HG02763 (cell line): ENCODE results near the gene KYAT1.

Source experiments
- ATAC-seq: cut with Tn5 transposase; IDR thresholded peaks from one replicate; pipeline ENCODE4 v1.9.1; 2021; ENCODE audit warnings: mild to moderate bottlenecking, moderate library complexity; ENCODE audit not compliant: unreplicated experiment

Gene KYAT1

DNA sequence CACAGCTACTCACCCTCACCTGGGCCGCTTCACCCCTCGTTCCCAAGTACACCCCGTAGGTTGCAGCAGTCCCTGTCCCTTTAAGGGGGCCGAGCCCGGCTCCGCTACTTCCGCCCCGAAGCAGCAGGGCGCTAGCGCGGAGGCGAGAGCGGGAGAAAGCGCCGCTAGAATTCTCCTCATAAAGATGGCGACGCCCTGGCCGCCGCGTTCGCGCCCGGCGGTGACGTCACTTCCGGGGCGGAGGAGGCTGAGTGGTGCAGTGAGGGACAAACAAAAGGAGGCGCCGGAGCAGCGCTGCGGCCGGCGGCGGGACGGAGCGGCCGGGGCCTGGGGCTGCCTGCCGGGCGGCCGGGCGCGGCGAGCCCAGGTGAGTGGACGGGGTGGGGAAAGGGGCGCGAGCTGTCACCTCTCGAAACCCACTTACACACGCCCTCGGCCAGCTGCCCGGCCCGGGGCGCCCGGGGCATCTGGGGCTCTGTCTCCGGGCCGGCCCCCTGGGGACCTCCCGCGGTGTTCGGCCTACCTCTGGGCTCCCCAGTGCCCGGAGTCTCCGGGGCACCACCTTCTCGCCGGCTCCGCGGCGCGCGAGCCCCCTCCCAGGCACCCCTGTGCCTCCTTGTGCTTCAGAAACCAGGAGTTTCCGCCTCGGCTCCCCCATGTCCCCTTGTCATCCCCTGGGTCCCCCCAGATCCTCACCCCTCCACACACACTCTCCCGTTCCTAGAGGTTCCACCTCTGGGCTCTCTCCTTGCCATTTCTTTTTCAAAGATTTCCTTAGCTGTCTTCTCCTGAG is at the start of gene KYAT1, which contains the start of gene LRRC8A:
TSS of gene KYAT1 (minus strand) at position 67 of the 793 bp plus-strand sequence. CDS start 36,545 bp downstream, outside the sequence.
TSS of gene LRRC8A (plus strand) at position 250 of the 793 bp plus-strand sequence. CDS start 25,032 bp downstream, outside the sequence.
- ATAC-seq, result peak; percentile 84

DNA sequence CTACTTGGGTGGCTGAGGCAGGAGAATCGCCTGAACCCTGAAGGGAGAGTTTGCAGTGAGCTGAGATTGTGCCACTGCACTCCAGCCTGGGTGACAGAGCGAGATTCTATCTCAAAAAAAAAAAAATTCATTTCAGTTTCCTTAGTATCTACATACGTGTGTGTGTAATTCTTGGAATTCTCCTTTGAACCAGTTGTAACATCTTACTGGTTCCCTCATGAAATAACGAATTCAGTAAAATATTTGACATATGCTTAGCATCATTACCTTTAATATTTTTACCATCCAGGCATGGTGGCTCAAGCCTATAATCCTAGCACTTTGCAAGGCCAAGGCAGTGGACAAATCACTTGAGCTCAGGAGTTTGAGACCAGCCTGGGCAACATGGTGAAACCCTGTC is 47.8 kb upstream of the KYAT1 start:
- ATAC-seq, result no peak

DNA sequence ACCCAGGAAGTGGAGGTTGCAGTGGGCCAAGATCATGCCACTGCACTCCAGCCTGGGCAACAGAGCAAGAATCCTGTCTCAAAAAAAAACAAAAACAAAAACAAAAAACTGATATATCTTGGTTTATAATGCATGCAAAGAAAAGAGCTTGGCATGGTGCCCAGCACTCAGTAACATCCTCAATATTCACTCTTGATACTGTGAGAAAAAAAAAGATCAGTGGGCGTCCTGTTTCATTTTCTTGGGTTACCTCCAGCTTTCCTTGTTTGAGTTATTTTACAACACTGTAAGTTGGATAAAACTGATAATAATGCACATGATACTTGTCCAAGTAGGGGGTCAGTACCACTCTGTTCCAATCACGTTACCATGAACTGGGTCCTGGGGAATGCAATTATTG is 46.9 kb upstream of the KYAT1 start:
- no peak for ATAC-seq

DNA sequence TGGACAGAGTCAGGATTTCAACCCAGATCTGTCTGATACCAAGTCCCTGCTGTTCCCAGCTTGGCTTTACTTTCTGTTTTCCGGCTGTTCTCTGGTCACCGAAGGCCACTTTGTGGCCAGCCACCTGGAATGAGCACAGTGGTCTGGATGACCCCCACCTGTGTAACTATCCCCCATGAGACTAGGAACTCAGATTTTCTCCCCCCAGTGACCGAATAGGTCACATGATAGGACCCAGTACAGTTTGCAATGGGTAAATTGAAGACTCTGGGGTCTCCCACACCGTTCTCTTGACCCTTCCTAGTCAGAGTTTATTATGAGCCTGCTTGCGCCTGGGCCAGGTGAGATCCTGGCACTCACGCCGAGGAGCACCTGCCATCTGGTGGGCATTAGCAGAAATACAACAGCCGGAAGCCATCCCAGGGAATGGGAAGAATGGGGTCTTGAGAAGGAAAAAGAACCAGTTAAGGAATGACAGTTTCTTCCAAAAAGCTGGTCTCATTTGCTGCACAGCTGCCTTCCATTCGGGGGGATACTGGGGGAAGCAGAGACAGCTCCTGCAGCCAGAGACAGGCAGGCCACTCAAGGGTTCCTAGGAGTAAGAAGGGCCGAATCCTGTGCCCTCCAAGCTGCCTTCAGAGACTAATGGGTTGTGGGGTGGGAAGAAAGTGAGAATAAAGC is 46.1 kb upstream of the KYAT1 start:
- ATAC-seq, result no peak

DNA sequence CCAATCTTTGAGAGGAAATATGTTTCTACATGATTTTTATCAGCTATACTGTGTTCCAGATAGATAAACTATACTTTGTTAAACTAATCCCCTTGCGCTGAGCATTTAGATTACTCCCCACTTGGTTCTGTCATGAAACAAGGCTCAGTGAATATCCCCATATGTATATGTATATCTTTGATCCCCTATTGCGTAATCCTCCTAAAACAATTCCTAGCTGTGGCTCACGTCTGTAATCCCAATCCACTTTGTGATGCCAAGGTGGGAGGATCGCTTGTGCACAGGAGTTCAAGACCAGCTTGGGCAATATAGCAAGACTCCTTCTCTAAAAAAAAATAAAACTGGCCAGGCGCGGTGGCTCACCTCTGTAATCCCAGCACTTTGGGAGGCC is 41.7 kb upstream of the KYAT1 start:
- ATAC-seq, result no peak

DNA sequence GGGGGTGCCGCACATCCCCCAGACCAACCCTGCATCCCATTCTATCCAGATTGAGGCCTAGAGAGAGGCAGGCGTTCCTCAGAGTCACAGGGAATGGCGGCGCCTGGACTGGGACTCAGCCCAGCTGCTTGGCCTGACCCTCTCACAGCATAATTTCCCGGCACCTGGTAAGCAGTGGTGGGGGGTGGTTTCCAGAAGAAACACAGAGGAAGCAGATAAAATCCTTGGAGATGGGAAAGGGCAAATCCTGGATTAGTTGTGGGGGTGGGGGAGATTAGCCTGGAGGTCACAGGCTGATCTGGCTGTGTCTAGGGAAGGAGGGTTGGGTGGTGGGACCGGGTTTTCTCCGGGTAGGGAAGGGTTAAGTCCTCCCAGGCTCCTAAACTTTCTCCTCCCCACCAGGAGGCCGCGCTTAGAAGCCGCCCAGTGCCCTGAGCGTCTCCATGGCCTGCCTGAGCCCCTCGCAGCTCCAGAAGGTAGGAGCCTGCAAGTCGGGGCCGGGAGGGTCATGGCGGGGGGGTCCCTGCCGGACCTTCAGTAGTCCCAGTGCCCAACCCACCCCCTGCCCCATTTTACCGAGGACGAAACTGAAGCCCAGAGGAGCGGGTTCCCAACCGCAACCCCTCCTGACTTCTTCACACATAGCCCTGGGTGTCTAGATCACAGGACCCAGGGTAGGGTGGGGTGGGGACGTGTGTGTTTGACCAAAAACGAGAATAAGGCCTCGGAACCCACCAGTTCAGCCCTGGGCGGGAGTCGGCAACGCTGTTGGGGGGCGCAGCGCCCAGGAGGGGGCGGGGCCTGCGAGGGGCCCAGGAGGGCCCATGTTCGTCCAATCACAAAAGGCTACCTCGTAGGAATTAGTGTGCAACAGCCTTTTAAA is 40.4 kb upstream of the KYAT1 start:
- ATAC-seq, result no peak

DNA sequence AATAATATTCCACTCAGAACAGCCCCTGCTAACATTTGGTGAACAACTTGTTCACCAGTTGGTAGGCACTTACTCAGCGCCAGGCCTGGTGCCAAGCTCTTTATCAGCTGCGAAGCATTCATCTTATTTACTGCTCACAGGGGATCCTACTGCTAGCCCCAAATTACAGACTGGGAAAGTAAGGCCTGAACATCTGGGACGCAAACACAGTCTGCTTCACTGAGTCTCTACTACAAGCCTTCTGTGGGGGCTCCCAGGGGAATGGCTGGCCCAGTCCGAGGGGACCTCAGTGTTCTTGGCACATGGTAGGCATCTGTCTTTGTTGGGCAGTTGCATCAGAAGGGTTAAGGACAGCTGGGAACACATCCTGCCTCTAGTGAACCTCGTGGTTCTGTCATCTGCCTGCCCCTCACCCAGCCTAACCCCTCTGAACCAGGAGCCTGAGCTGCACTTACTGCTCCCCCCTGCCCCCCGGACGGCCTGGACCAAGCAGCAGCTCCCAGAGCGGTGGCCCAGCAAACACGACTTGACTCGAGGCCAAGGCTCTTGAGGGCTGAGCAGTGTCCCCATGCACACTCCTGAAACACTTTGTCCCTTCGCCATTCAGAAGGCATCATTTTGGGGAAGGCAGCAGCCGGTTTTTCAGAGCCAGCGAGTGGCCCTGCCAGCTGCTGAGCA is 38.8 kb upstream of the KYAT1 start, which contains the start of gene PHYHD1:
TSS of gene PHYHD1 (plus strand) at position 602 of the 678 bp plus-strand sequence. CDS start 1,342 bp downstream, outside the sequence.
- no peak for ATAC-seq

DNA sequence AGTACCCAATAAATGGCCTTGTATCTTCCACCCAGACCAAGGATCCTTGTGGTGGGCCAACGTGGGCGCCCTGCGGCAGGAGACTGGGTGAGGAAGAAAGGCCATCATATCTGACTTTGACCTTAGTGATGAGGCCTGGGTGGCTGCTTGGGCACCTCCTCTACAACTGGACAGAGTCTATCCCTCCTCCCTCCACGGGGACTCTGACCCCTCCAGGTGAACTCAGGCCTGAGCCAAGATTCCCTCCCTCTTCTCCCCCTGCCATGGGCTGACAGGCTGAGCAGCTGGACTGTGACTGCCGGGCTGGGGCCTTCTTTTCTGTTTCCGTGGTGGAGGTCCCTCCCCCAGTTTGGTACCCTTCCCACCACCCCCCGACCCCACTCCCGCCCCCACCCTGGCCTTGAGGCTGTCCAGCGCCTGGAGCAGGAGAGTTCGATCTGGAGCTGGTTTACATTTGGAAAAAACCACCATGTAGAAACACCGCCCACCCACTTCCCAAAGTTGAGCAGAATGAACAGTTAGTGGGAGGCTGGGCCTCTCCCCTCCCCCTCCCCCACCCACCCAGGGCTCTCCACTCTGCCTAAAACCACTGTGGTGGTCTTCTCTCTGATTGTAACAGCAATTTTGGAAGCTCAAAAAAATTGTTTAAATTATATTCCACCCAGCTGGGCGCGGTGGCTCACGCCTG is 37.8 kb upstream of the KYAT1 start:
- ATAC-seq, result no peak

DNA sequence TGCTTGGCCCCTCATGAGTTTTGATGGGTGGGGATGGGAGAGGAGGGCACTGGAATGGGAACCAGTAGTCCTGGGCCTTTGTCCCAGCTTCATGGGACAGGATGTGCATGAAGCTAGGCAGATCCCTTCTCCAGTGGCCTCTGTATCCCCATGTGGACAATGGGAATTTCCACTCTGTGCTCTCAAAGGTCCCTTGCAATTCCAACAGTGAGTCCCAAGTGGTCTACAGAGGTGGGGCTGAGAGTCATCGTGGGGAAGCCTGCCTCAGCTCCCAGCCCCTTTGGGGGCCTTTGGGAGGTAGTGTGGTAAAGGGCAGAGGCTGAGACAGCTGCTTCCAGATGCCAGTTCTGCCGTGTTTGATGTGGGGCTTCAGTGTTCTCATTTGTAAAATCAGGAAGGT is 37.2 kb upstream of the KYAT1 start:
- no peak for ATAC-seq

DNA sequence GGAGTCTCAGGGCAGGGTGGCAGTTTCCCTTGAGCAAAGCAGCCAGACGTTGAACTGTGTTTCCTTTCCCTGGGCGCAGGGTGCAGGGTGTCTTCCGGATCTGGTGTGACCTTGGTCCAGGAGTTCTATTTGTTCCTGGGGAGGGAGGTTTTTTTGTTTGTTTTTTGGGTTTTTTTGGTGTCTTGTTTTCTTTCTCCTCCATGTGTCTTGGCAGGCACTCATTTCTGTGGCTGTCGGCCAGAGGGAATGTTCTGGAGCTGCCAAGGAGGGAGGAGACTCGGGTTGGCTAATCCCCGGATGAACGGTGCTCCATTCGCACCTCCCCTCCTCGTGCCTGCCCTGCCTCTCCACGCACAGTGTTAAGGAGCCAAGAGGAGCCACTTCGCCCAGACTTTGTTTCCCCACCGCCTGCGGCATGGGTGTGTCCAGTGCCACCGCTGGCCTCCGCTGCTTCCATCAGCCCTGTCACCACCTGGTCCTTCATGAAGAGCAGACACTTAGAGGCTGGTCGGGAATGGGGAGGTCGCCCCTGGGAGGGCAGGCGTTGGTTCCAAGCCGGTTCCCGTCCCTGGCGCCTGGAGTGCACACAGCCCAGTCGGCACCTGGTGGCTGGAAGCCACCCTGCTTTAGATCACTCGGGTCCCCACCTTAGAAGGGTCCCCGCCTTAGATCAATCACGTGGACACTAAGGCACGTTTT is 35.5 kb upstream of the KYAT1 start:
- no peak for ATAC-seq

DNA sequence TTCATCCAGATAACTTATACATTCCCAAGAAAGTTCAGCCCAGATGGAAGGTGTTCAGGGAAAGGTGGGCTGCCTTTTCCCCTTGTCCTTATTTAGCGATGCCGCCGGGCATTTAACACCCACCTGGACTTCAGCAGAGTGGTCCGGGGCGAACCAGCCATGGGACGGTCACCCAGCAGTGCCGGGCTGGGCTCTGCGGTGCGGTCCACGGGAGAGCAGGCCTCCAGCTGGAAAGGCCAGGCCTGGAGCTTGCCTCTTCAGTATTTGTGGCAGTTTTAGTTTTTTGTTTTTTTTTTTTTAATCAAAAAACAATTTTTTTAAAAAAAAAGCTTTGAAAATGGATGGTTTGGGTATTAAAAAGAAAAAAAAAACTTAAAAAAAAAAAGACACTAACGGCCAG is 35.0 kb upstream of the KYAT1 start:
- ATAC-seq, result no peak

DNA sequence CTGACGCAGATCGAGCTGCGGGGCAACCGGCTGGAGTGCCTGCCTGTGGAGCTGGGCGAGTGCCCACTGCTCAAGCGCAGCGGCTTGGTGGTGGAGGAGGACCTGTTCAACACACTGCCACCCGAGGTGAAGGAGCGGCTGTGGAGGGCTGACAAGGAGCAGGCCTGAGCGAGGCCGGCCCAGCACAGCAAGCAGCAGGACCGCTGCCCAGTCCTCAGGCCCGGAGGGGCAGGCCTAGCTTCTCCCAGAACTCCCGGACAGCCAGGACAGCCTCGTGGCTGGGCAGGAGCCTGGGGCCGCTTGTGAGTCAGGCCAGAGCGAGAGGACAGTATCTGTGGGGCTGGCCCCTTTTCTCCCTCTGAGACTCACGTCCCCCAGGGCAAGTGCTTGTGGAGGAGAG is 34.5 kb upstream of the KYAT1 start:
- no peak for ATAC-seq

DNA sequence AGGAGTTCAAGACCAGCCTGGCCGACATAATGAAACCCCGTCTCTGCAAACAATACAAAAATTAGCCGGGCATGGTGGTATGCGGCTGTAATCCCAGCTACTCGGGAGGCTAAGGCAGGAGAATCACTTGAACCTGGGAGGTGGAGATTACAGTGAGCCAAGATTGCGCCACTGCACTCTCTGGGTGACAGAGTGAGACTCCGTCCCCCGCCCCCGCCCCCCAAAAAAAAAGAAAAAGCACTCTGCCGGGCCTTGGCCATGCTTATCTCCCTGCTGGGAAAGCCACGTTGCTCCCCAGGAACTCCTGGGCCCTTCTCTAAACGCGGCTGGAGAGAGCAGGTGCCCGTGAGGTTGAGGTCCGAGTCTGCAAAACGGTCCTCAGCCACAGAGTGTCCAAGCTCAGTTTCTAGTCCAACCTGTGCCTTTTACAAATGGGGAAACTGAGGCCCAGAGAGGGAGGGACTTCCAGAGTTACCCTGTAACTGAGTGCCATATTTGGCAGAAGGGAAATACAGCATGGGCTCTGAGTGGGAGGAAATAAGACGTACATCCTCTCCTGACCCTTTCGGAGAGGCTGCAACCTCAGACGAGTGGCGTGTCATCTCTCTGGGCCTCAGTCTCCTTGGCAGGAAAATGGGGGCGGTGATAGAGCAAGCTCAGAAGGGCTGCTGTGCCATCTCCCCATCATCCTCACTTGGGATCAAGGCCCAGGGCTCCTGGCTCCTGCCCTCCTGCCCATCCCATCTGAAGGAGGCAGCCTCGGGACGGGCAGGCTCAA is 32.4 kb upstream of the KYAT1 start:
- no peak for ATAC-seq

DNA sequence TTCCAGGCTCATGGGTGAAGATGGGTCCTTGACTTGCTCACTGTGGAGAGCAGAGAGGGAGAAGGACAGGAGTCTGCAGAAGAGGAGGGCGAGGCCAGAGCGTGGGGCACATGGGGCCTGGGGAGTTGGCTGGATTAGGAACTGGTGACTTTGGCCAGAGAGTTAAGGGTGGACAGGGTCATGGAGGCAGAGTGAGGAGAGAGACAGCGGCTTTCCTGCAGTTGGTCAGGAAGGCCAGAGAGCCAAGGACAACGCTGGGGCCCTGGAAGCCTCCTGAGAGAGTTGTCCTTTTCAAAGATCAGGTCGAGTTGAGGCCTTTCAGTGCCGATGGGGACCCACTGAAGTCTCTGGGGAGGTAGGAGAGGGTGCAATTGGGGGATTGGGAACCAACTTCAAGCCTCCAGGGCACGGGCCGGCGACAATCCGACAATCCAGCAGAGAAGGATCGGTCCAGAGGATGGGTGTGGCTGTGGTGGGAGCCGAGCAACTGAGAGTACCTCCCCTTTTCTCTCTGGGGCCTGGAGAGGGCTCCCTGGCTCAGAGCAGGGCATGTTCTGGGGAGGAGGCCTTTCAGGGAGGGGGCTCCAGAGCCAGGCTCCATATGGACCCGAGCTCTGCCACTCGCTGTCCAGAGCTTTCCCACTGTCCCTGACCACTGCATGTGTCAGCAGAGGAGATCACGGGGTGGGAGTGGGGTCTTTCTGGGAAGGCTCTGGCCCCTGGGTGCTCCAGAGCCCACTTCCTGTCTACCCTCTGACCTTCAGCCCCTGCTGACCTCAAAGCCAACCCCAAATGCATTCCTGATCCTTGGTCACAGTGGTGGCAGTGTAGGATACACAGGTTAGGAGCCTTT is 31.5 kb upstream of the KYAT1 start:
- no peak for ATAC-seq

DNA sequence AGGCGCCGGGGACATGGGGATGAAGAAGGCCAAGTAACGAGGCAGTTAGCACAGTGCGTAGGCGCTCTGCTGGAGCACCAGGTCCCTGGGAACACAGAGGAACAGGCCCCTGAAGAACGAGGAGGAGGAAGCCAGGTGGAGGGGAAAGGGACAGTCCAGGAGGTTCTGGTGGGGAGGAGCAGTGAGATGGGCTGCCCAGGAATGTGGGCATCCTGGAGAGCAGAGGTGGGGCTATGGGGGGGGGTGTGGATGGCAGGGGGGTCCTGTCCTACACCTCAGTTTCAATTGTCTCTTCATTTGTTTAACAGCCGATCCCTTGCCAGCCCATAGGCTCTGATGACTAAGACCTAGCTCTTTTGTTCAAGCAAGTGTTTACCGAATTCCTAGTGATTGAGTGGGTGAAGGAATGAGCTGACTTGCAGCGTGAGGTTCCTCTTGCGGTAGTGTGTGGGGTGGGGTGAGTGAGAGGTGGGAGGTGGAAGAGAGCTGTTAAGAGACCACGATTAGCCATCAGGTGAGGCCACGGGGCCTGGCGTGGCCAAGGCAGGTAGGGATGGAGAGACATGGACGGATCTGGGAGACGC is 30.6 kb upstream of the KYAT1 start:
- no peak for ATAC-seq

DNA sequence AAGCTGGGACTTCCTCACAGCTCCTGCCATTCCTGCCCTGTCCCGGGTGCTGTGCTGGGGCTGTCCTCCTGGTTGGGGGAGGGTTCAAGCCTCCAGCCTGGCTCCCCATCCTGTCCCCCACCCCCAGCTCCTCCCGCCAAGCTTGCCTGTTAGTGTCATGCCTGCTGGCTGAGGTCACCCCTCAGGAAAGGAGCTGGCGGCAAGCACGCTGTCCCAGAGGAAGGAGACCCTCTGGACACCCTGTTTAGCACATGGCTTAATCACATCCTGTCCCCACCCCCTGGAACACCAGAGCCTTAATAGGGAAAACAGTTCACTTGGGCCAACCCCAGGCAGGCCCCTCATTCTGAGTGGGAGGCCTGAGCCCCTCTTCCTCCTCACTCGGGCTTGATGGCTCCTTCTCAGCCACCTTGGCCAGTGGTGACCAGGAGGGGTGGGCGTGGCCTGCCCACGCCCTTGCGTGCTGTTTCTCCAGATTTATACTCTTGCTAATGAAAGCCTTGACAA is 29.8 kb upstream of the KYAT1 start:
- no peak for ATAC-seq

DNA sequence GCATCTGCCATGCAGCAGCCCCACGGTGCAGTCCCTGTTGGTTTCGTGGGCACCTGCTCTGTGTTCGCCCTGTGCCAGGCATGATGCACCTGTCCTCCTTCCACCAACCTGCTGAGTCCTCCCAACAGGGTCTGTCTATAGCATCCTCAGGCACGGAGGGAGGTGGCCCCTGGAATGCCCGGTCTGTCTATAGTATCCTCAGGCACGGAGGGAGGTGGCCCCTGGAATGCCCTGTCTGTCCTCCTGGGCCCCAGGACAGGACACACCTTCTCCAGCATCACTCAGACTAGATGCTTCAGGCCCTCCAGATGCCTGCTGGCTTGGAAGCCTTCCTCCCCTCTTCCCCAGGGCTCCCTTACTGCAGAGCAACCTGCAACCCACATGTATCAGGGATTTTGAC is 29.2 kb upstream of the KYAT1 start:
- ATAC-seq, result no peak
